Loucy (cell line): ENCODE results near the gene TRPM6.

Source experiments
- EZH2phosphoT487 ChIP-seq: fragments of 200-600 bp; IDR thresholded peaks from 2 replicates; pipeline ENCODE4 v1.6.1; 2018; ENCODE audit warnings: antibody characterized with exemption, mild to moderate bottlenecking, moderate library complexity, borderline replicate concordance
- TF ChIP-seq, protein P1 (sequence below): fragments of 200-600 bp; sonication (generic); conservative IDR thresholded peaks from 2 replicates; pipeline ENCODE4 v1.5.1; 2014; ENCODE audit warnings: mild to moderate bottlenecking, antibody characterized with exemption, low read length

DNA sequence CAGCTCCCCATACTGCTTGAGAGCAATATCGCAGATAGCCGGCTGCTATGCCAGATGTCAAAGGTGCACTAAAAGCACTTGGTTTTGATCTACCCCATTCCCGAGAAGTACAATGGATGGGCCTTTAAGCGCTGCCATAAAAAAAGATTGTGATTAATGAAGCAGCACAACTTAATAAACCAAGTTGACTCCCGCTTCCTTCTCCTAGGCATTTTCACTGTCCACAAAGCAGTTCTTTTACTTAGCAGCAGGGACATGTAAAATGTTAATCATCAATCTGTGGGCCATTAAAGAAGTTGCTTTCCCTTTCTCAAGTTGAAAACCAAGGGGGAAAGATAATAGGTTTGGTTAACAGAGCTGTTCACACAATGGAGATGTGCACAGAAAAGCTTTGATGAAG lies 176.4 kb downstream of the TRPM6 start:
- TF ChIP-seq, protein P1, sequence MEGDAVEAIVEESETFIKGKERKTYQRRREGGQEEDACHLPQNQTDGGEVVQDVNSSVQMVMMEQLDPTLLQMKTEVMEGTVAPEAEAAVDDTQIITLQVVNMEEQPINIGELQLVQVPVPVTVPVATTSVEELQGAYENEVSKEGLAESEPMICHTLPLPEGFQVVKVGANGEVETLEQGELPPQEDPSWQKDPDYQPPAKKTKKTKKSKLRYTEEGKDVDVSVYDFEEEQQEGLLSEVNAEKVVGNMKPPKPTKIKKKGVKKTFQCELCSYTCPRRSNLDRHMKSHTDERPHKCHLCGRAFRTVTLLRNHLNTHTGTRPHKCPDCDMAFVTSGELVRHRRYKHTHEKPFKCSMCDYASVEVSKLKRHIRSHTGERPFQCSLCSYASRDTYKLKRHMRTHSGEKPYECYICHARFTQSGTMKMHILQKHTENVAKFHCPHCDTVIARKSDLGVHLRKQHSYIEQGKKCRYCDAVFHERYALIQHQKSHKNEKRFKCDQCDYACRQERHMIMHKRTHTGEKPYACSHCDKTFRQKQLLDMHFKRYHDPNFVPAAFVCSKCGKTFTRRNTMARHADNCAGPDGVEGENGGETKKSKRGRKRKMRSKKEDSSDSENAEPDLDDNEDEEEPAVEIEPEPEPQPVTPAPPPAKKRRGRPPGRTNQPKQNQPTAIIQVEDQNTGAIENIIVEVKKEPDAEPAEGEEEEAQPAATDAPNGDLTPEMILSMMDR, result no peak
- TF ChIP-seq EZH2phosphoT487, result no peak
